ENCODE data around the gene LRP1.

Gene LRP1

DNA sequence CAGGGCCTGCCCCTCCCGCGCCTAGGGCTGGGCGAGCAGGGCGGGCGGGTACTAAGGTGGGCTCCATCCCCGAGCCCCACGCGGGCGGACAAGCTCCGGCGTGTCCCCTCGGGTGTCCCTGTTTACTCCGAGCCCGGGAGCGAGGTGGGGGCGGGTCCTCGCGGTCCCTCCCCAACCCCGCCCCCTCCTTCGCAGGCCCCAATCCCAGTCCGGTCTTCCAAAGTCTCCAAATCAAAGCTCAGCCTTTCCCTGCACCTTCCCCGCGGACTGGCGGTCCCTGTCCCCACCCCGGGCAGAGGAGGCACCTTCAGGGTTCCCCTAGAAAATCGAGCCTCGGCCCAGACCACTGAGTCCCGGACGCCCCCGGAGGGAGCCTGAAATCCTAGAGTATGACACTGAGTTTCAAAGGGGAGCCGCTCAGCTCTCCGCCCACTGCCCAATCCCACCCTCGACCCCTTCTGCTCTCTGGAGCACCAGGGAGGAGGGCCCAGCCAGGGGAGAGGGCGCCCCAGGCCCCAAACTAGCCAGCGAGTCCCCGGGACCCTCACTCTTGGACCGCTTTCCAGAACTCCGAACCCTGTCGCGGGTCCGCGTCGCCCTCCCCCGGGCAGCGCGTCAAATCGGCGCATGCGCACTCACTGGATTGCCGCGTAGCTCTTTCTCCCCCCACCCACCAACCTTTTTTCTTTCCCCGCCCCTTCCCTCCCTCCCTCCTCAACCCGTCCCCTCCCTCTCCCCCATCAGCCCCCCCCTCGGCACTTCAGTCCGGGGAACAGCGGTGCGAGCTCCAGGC, at the start of gene LRP1:
TSS of gene LRP1 (plus strand) at position 758 of the 793 bp plus-strand sequence. CDS start 482 bp downstream, outside the sequence.
- peak; percentile 86 for DNase-seq (ENCODE audit: low read depth, low spot score)

GRCh38 chr12:57078519-57079404, 49.5 kb upstream of the LRP1 start, which contains the start of gene NEMP1:
NEMP1 (minus strand) TSS chr12:57078791; CDS start chr12:57078745, 46 bp downstream.
- peak; percentile 100 for DNase-seq (ENCODE audit: low read depth, low spot score)

DNA sequence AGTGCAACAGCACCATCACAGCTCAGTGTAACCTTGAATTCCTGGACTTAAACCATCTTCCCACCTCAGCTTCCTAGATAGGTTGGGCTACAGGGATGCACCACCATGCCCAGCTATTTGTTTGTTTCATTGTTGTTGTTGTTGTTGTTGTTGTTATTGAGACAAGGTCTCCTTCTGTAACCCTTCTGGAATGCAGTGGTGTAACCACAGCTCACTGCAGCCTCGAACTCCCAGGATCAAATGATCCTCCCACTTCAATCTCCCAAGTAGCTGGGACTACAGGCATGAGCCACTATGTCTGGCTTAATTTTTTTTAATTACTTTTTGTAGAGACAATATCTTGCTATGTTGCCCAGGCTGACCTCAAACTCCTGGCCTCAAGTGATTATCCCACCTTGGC, 48.5 kb upstream of the LRP1 start:
- DNase-seq (ENCODE audit: low read depth, low spot score) = no peak

- no peak for DNase-seq (ENCODE audit: low read depth, low spot score)
Measured at GRCh38 chr12:57080855-57081254, 47.4 kb upstream of the LRP1 start.

DNA sequence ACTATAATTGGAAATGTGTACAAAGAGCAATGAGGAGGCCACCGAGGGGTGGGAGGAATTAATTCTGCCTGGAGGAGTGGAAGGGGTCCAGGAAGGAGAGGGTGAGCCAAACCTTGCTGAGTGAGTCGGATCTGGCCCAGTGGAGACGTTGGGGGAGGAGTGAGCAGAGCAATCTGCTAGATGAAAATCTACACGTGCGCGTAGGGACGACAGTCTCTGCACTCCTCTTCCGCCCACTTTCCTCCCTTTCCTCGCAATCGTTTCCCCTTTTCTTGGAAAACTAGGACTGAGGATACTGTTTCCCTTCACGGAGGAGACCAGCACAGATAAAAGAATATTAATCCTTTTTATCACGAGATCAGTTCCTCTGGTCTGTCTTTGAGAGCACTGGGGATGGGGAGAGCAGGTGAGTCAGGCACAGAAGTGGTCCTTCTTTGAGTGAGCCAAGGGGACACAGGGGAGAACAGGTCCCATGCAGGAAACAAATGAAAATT, 42.2 kb upstream of the LRP1 start:
- DNase-seq (ENCODE audit: low read depth, low spot score) = no peak

DNA sequence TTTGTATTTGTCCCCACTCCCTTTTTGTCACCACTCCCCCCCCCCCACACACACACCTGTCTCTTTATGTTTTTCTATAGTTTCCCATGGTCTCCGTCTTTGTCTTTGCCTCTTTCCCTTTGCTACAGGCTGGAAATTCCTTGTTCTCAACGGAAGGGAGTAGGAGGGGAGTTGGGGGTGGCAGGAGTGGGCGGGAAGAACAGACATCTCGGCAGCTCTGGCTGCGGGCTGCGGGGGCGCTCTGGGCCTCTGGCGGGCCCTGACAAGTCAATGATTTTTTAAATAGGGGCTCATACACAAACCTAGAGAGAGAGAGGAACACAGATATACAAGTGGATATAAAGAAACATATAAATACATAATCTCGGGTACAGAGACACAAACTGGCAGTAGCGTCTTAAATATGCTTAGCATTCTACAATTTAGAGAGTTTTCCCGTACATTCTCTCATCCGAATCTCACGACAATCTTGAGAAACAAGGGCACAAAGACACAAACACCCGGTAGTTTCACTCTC, 41.7 kb upstream of the LRP1 start:
- DNase-seq (ENCODE audit: low read depth, low spot score) = peak; percentile 79

DNA sequence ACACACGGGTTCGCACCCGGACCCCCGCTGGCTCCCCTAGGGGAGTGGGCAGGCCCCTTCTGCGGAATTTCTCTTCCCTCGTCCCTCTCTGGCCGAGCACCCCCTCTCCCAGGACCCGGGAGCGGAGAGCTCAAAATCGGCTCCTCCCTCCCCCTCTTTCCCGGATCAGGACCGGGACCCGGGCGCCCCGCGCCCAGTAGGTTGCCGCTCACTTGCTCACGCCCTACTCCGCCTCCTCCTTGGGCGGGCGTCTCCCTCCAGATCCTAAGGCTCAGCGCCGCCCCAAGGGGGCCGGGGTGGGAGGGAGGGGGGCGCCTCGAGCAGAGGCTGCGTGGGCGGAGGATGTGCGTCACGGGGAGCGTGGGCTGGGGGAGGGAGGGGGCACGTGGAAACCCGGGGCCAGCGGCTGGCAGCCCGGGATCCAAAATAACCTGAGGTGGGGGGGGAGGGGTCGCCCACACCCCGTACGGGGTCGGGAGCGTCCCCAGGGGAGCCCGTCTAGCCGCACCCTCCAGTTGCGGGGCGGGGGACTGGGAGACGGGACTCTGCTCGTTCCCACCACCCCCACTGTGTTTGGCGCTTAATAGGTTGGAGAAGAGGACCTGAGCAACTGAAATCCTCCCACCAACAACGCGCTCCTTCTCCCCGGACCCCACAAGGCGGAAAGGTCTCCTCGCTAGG, 41.1 kb upstream of the LRP1 start:
- DNase-seq (ENCODE audit: low read depth, low spot score) = peak; percentile 54

- DNase-seq (ENCODE audit: low read depth, low spot score) = peak; percentile 89
Measured at GRCh38 chr12:57087691-57088353, 40.5 kb upstream of the LRP1 start.

GRCh38 chr12:57088354-57089270, 39.7 kb upstream of the LRP1 start, which contains the start of gene NAB2:
NAB2 (plus strand) TSS chr12:57089114; CDS start chr12:57089272, 158 bp downstream.
- DNase-seq (ENCODE audit: low read depth, low spot score) = peak; percentile 89

GRCh38 chr12:57089271-57090245, 38.7 kb upstream of the LRP1 start:
- DNase-seq (ENCODE audit: low read depth, low spot score) = peak; percentile 58

GRCh38 chr12:57090490-57090889, 37.8 kb upstream of the LRP1 start:
- DNase-seq (ENCODE audit: low read depth, low spot score) = no peak

DNA sequence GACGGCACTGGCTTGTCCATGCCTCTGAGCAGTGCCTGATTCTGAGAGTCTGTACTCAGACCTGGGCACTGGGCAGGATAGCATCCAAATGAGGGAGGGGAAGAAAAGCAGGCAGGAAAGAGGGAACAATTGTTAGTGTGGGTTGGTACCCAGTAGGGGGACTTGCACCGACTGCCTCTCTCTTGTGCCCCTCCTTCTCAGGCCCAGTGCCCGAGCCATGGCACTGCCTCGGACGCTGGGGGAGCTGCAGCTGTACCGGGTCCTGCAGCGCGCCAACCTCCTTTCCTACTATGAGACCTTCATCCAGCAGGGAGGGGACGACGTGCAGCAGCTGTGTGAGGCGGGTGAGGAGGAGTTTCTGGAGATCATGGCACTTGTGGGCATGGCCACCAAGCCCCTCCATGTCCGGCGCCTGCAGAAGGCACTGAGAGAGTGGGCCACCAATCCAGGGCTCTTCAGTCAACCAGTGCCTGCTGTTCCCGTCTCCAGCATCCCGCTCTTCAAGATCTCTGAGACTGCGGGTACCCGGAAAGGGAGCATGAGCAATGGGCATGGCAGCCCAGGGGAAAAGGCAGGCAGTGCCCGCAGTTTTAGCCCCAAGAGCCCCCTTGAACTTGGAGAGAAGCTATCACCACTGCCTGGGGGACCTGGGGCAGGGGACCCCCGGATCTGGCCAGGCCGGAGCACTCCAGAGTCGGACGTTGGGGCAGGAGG, 37.2 kb upstream of the LRP1 start:
- no peak for DNase-seq (ENCODE audit: low read depth, low spot score)

- no peak for DNase-seq (ENCODE audit: low read depth, low spot score)
Measured at GRCh38 chr12:57091638-57092528, 36.4 kb upstream of the LRP1 start.

DNA sequence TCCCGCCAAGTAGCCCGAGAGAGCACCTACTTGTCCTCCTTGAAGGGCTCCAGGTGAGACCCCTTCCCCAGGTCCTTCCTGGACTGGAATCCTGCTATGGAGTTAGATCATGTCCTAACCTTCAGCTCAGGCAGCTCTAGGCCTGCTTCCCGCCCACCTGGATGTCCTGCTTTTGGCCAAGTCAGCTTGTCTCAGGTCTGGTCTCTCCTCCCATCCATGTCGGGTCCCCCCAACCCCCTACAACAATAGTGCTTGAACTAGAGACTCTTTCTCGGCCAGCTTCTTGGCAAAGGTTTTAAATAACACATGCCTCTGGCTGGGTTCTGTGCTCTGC, 35.8 kb upstream of the LRP1 start:
- DNase-seq (ENCODE audit: low read depth, low spot score) = no peak

GRCh38 chr12:57092876-57093414, 35.3 kb upstream of the LRP1 start:
- DNase-seq (ENCODE audit: low read depth, low spot score) = no peak

DNA sequence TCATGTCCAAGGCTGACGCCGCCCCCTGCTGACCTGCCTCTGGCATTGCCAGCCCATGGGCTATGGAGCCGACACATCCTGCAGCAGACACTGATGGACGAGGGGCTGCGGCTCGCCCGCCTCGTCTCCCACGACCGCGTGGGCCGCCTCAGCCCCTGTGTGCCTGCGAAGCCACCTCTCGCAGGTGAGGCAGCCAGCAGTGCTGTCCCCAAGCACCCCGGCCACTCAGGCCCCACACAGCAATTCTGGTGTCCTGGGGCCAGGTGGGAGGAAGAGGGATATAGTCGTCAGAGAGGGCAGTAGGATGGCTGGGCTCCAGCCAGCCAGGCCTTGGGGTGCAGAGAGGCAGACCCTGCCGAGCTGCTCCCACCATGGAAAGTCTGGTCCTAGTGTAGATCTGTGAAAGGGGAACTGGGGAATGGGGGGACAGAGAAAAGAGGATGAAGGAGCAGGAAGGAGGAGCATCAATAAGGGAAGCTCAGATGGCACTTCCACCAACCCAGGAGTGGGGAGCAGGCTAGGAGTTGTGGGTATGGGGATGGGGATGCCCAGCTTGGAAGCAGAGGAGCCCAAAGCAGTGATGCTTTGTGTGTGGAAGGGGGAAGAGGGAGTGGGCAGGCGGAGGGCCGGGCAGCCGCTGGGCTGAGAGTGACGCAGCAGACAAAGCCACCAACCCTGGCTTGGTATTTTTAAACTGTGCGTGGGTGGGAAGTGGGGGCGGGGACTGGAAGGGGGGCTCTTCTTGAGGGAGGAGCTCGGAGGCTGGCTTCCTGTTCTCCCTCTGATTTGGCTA, 34.7 kb upstream of the LRP1 start:
- DNase-seq (ENCODE audit: low read depth, low spot score) = peak; percentile 72

All from ELF-1 (cell line).